Motor neuron (in vitro differentiated cells): ENCODE data around the gene CDC16. TPM values are rescaled to one million over a fixed set of nuclear protein-coding genes. Genes with fewer than 3 reads are reported as not detected.

Source experiments
- ATAC-seq, 8 experiments: fragments of 200-7000 bp; cut with Tn5 transposase; replicated peaks in 6 of 8; 2 replicates each; pipeline ENCODE4 v1.8.0; 2021; ENCODE audit warnings: mild to moderate bottlenecking in 8 of 8, moderate library complexity in 8 of 8
- H3K27ac ChIP-seq, 2 donors: fragments of 250-450 bp; sonication (Bioruptor Pico); 2 replicates each; pipeline ENCODE4 v1.9.0; 2021; ENCODE audit warnings: antibody characterized with exemption in 2 of 2, mild to moderate bottlenecking in 2 of 2, moderate library complexity in 1 of 2
- H3K4me1 ChIP-seq, 2 donors: fragments of 250-450 bp; sonication (Bioruptor Pico); replicated peaks in 1 of 2; 2 replicates each; pipeline ENCODE4 v1.6.1; 2021; ENCODE audit warnings: antibody characterized with exemption in 2 of 2, mild to moderate bottlenecking in 2 of 2, moderate library complexity in 1 of 2
- H3K4me3 ChIP-seq, 5 donors: fragments of 250-450 bp; sonication (Bioruptor Pico); 2 replicates each; pipeline ENCODE4 v1.9.0; 2021; ENCODE audit warnings: antibody characterized with exemption in 5 of 5, mild to moderate bottlenecking in 5 of 5, moderate library complexity in 4 of 5
- WGBS, 10 experiments: fragments of 450-650 bp; shearing (Covaris generic); methylation state at CpG; one replicate each; pipeline ENCODE4 v1.0.0; 2022; 5-methylcytosine and 5-hydroxymethylcytosine counted together
- in situ Hi-C, 9 experiments: fragments of 400-800 bp; cut with MboI; loops; one replicate each; pipeline ENCODE4 v1.15.0; 2021; ENCODE audit warnings: low sequenced_read_pairs in 9 of 9, low pct_unique_long_range_greater_than_20kb in 2 of 9; ENCODE audit not compliant: unreplicated experiment in 9 of 9
- total RNA-seq, 8 experiments: library from RNA; unstranded; fragments of 300-600 nt; gene quantifications; 2 replicates each; pipeline versions ENCODE4 v1.2.3 to v1.2.4, GENCODE V29; 2022

Gene CDC16
- total RNA-seq, 8 experiments from 2014 or later = 33.9 to 79.4 (median 44.0) TPM

- H3K27ac ChIP-seq = no peak overlapping the region
- in situ Hi-C loops = no loop called here
- ATAC-seq = no peak
- 92 to 100% (median 100%) methylated on average over 1 to 2 of the region's 2 CpGs; no CpG with 5 or more reads in 1 of the 10 experiments for WGBS, 10 experiments
- H3K4me3 ChIP-seq = no peak overlapping the region
- no peaks in the 10 kb centered on the region for H3K4me1 ChIP-seq
Measured at GRCh38 chr13:114272977-114273376, 38.3 kb downstream of the CDC16 start.

- no peak for ATAC-seq
- Histone ChIP-seq H3K27ac (no peak overlapping the region), H3K4me1 (peaks cover 4 to 5% of the 10 kb centered on the region in 2 donors), H3K4me3 (no peak overlapping the region)
- 68 to 99% (median 95%) methylated on average over 3 to 7 of the region's 7 CpGs for WGBS, 10 experiments
- in situ Hi-C loops = no loop called here
Measured at GRCh38 chr13:114275304-114275703, 40.6 kb downstream of the CDC16 start.

GRCh38 chr13:114279146-114279545 is 44.4 kb downstream of the CDC16 start:
- WGBS, 10 experiments = 60 to 100% (median 86%) methylated on average over 1 to 4 of the region's 4 CpGs; no CpG with 5 or more reads in 1 of the 10 experiments
- ATAC-seq = no peak
- Histone ChIP-seq H3K27ac (no peak overlapping the region), H3K4me1 (peaks cover 8 to 10% of the 10 kb centered on the region in 2 donors), H3K4me3 (no peak overlapping the region)
- in situ Hi-C loops = no loop called here

- peak overlapping the region in 1 of 2 donors; percentile 100 for H3K27ac ChIP-seq
- no peak for ATAC-seq
- no peak overlapping the region for H3K4me3 ChIP-seq
- H3K4me1 ChIP-seq = peaks cover 8 to 10% of the 10 kb centered on the region in 2 donors
- in situ Hi-C loops = no loop called here
- 75 to 100% (median 95%) methylated on average over 1 to 2 of the region's 2 CpGs; no CpG with 5 or more reads in 1 of the 10 experiments for WGBS, 10 experiments
Measured at GRCh38 chr13:114279758-114280355, 45.2 kb downstream of the CDC16 start.

- peak; percentile 75 to 90 (median 88) for ATAC-seq
- in situ Hi-C loops = no loop called here
- Histone ChIP-seq H3K4me3 (peak within 1 kb of the TSS; percentile 70 to 93 (median 87)), H3K27ac (peak within 1 kb of the TSS; percentile 100), H3K4me1 (peaks cover 8 to 10% of the 10 kb centered on the region in 2 donors)
- WGBS, 10 experiments = 0% methylated on average over 3 of the region's 89 CpGs; no CpG with 5 or more reads in 9 of the 10 experiments
Measured at GRCh38 chr13:114281351-114282040, 46.8 kb downstream of the CDC16 start, which contains the start of gene UPF3A. Gene UPF3A (plus strand): TSS chr13:114281601. CDS start chr13:114281640, 39 bp downstream.

DNA sequence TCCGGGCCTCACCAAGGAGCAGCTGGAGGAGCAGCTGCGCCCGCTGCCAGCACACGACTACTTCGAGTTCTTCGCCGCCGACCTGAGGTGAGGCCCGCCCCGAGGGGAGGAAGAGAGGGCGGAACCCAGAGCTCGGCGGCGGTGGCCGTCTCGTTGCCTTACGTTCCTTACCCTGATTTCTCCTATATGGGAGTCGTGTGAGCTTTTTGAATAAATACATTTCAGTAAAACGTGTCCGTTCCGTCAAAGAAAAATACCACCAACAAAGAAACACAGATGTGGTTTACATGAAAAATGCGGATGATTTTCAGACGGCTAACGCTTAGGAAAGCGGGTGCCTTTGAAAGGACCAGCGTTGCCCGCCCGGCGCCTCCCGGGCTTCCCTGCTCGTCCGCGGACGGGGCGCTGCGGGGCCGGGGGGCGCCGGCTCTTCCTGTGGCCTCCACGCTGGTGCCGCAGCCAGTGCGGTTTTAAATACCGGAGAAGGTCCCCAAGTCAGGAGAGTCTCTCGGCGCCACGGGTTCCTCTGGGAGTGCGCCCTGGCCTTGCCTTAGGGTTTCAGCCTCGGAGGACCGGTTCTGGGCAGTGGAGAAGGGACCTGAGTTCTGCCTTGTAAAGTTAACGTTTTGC is 47.5 kb downstream of the CDC16 start:
- in situ Hi-C loops = no loop called here
- H3K4me3 ChIP-seq = peak overlapping the region; percentile 70 to 93 (median 87)
- H3K4me1 ChIP-seq = peaks cover 8 to 10% of the 10 kb centered on the region in 2 donors
- ATAC-seq = peak; percentile 5 to 78 (median 72)
- peak overlapping the region; percentile 100 for H3K27ac ChIP-seq
- 0 to 7% (median 0%) methylated on average over 1 to 31 of the region's 50 CpGs for WGBS, 10 experiments

DNA sequence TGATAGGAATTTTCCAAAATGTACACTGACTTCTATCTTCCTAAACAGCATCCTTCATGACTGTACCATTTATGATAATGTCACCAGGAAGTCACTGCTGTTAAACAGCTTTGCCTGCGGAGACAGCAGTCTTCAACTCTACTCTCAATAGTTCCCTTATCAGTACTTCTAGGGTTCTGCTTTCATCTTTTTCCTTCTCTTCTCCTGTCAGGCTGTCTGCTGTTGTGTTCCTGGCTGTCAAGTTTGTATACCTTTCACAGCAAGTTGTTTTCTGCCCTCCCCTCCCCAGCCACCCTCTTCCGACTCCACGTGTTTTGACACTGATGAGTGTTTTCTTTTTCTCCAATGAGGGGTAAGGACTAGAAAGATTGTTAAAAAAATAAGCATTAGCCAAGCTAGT is 48.9 kb downstream of the CDC16 start:
- WGBS, 10 experiments = 67 to 100% (median 82%) methylated on average over 1 to 3 of the region's 3 CpGs; no CpG with 5 or more reads in 2 of the 10 experiments
- no peak for ATAC-seq
- Histone ChIP-seq H3K4me1 (peaks cover 8 to 10% of the 10 kb centered on the region in 2 donors), H3K27ac (no peak overlapping the region), H3K4me3 (no peak overlapping the region)
- in situ Hi-C loops = no loop called here

DNA sequence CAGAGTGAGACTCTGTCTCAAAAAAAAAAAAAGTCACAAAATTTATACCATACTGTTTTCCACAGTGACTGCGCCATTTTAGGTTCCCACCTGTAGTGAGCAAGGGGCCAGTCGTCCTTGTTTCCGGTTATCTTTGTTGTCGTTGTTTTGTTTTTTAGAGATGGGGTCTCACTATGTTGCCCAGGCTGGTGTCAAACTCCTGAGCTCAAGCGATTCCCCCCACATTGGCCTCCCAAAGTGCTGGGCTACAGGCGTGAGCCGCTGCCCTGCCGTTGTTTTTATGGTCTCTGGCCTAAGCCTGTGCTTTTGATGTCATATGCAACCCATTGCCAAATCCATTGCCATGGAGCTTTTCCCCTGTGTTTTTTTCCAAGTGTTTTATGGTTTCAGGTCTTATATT is 50.0 kb downstream of the CDC16 start:
- Histone ChIP-seq H3K4me1 (peaks cover 6 to 10% of the 10 kb centered on the region in 2 donors), H3K27ac (no peak overlapping the region), H3K4me3 (no peak overlapping the region)
- WGBS, 10 experiments = 80 to 100% (median 99%) methylated on average over 1 to 8 of the region's 8 CpGs; no CpG with 5 or more reads in 2 of the 10 experiments
- ATAC-seq = no peak
- in situ Hi-C loops = no loop called here

DNA sequence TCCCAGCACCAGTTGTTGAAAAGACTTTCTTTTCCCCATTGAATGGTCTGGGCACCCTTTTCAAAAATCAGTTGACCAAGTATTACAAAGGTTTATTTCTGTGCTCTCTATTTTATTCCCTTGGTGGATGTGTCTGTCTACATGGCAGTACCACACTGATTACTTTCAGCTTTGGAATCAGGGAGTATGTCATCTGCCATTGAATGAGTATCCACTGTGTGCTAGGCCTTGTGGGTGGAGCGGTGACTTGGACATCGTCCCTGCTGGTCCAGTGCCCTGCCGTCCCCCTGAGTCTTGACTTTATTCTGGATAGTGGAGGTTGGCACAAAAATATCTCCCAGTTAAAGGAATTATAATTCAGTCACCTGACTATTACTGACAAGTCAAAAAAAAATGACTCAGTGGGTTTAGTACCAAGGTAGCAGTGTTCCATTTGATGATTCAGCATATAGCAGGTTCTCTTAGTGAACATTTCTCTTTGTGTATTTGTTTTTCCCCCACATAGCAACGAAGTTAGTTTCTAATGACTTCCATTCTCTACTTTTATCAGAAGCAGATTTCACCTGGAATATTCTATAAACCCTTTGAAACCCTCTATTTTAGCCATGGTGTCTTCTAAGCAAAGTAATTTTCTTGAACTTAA is 50.6 kb downstream of the CDC16 start:
- H3K4me3 ChIP-seq = no peak overlapping the region
- H3K27ac ChIP-seq = no peak overlapping the region
- in situ Hi-C loops = no loop called here
- ATAC-seq = no peak
- 0 to 100% (median 77%) methylated on average over 1 to 4 of the region's 4 CpGs for WGBS, 10 experiments
- H3K4me1 ChIP-seq = peaks cover 4 to 5% of the 10 kb centered on the region in 2 donors

DNA sequence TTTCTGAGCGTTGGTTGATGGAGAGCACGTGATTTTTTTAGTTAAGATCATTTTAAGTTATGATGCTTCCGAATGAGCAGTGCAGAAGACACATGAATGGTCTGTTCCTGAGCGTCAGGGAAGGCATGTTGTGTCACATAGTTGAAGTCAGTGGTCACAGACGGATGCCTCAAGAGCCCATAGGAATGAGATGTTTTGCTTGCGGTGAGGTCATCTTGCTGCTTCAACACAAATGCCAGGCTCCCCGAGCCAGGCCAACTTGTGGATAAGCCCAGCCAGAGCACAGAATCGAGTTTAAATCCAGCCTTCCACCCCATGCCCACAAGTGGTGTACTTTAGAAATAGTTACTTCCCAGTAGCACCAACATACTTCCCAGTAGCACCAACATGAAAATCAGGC is 52.1 kb downstream of the CDC16 start:
- H3K27ac ChIP-seq = no peak overlapping the region
- no peak for ATAC-seq
- no peak overlapping the region for H3K4me3 ChIP-seq
- in situ Hi-C loops = no loop called here
- H3K4me1 ChIP-seq = no peaks in the 10 kb centered on the region
- WGBS, 10 experiments = 83 to 98% (median 94%) methylated on average over 2 to 8 of the region's 8 CpGs; no CpG with 5 or more reads in 2 of the 10 experiments

DNA sequence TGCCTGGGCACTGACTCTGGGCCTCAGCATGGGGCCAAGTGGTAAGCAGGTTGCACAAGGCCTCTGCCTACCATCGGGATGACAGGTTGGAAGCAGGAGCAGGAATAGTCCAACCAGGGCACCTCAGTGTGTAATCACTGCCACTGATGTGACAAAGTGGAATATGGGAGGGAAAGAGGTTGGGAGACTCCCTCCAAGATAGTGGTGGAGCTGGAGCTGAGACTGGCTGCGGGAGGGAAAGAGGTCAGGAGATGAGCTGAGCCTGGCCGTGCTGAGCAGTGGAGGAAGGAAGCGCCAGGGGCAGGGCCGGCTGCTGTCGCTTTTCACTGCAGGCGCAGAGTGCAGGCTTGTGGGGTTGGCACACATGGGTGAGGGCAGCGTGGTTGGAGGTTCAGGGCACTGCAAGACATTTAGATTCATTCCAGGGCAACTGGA is 53.5 kb downstream of the CDC16 start:
- WGBS, 10 experiments = 50 to 100% (median 98%) methylated on average over 1 to 6 of the region's 8 CpGs; no CpG with 5 or more reads in 2 of the 10 experiments
- peak in 1 of 8 experiments; percentile 19 for ATAC-seq
- no peak overlapping the region for H3K4me3 ChIP-seq
- in situ Hi-C loops = no loop called here
- H3K4me1 ChIP-seq = no peaks in the 10 kb centered on the region
- H3K27ac ChIP-seq = no peak overlapping the region

- Histone ChIP-seq H3K4me1 (no peaks in the 10 kb centered on the region), H3K27ac (no peak overlapping the region), H3K4me3 (no peak overlapping the region)
- in situ Hi-C loops = no loop called here
- WGBS, 10 experiments = 60 to 100% (median 90%) methylated on average over 2 to 8 of the region's 10 CpGs; no CpG with 5 or more reads in 4 of the 10 experiments
- ATAC-seq = no peak
Measured at GRCh38 chr13:114296448-114296847, 61.8 kb downstream of the CDC16 start.

DNA sequence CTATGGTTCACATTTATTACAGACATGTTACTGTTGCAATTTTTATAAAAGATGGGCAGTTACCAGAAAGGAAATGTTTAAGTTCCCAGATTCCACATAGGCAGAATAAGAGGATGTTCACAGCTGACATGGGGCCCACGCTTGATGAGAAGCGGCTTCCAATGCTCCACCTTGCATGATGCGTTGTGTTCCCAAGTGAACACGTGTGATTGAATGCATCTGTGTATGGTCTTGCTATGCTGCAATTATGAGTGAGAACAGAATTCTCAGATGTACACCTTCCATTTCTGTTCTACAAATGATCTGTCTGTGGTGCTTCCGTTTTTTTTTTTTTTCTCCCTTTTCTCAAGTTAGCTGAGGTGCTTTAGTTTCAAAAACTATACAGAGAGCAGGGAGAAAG is 62.2 kb downstream of the CDC16 start:
- ATAC-seq = no peak
- WGBS, 10 experiments = 50 to 100% (median 87%) methylated on average over 1 to 5 of the region's 5 CpGs
- no peak overlapping the region for H3K4me3 ChIP-seq
- H3K27ac ChIP-seq = no peak overlapping the region
- H3K4me1 ChIP-seq = no peaks in the 10 kb centered on the region
- in situ Hi-C loops = no loop called here
